GM23248 (cell line): ENCODE measurements around the gene IGSF21.

Source experiments
- EZH2 ChIP-seq: fragments of 200-600 bp; sonication (generic); IDR thresholded peaks from 2 replicates; pipeline ENCODE4 v1.6.1; 2018; ENCODE audit warnings: antibody characterized with exemption, mild to moderate bottlenecking; ENCODE audit not compliant: insufficient read depth, poor library complexity, severe bottlenecking
- EZH2phosphoT487 ChIP-seq: fragments of 200-600 bp; sonication (generic); IDR thresholded peaks from 2 replicates; pipeline ENCODE4 v1.6.1; 2018; ENCODE audit warnings: antibody characterized with exemption, moderate library complexity, mild to moderate bottlenecking, low read depth; ENCODE audit not compliant: insufficient read depth

DNA sequence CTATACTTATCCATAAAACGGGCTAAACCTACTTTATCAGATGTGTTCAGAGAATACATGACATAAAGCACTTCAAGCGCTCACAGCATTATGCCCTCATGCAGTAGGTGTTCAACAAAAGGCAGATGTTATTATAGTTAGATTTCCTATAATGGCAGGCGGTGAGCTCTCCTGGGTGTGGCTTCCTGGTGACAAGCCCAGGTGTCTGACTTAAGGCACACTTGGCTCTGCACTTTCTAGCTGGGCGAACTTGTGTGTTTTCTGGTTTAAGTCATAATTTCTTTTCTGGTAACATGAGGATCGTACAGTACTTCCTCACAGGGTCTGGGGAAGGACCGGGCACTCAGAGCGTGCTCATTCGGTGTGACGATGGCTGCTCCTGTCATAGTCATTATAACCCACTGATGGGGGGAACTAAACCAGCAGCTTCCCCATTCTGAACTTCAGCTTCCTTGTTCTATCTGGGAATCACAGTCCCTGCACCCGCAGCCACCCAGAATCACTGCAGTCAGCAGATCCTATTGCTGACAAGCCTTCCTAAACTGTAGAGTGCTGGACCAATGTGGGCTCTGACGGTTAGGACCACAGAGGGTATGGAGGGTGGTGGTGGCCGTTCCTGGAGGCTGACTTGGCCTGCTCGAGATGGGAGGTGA, 52.8 kb downstream of the IGSF21 start:
- TF ChIP-seq EZH2phosphoT487 = no peak
- no peak for TF ChIP-seq EZH2
